Measurements from ENCODE around the gene PCDH12. TPM values are rescaled to one million over a fixed set of nuclear protein-coding genes. Genes with fewer than 3 reads are reported as not detected.

Gene PCDH12
- total and polyA plus RNA-seq, 2 of the 8 experiments (the other 6 are each of a cell fraction or from before 2014, with no cell fraction given): 0.06 to 0.17 TPM

DNA sequence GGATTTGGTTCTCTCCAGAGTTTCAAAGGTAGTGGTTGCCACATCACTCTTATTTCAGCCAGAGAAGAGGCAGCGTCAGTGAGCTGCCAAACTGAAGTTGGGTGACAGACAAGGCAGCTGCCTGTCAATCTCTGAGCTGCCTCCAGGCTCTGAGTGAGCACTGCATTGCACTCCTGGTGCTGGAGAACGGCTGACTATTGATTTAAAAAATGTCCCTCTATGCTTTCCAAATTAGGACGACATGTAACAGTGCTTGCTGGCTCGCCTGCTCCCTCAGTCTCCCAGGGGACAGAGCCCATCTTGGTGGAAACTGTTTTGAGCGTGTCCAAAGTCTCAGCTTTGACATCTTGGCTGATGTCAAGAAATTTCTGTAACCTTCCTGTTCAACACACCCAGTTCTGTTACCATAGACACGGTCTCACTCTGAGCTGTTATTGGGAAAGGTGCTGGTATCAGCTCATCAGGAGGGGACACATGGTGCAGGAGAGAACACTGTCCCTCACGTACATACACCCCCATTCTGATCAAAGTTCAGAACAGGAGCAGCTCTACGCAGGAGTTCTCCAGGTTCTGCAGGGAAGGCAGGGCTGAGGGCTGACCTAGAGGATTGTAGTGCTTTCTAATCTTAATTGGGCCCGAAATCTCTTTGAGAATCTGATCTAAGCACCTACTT, 15.7 kb downstream of the PCDH12 start:
- FAIRE-seq (no peak), DNase-seq (ENCODE audit: low read depth in 1 of 2, low spot score in 2 of 2) (no peak)
- Histone ChIP-seq H3K18ac (ENCODE audit: extremely low read depth, low read length) (no peak overlapping the region), H2BK20ac (ENCODE audit: low read length) (no peak overlapping the region), H4K91ac (replicated peaks; ENCODE audit: insufficient read length, low read length) (no peak overlapping the region), H3K79me2 (ENCODE audit: control insufficient read depth in 1 of 2, insufficient read depth in 2 of 2, low read length in 2 of 2) (no peaks in the 10 kb centered on the region), H3K23ac (ENCODE audit: insufficient read length) (no peak overlapping the region), H3K4me2 (ENCODE audit: insufficient read depth in 1 of 2, low read depth in 2 of 2, low read length in 2 of 2) (no peak overlapping the region), H3K36me3 (ENCODE audit: control insufficient read depth in 2 of 4, insufficient read depth in 4 of 4, low read length in 3 of 4) (peaks cover 5 to 23% (median 16%) of the 10 kb centered on the region in 4 experiments; a peak in 5 of 8 replicates), H3K14ac (ENCODE audit: insufficient read length) (no peak overlapping the region), H3K9ac (replicated peaks in 1 of 4; ENCODE audit: extremely low read depth in 1 of 4, low read depth in 3 of 4, low read length in 3 of 4) (no peak overlapping the region), H2BK12ac (ENCODE audit: low read depth, low read length) (no peak overlapping the region), H2BK5ac (ENCODE audit: low read depth, low read length) (no peak overlapping the region), H3K23me2 (ENCODE audit: low read depth, low read length) (no peaks in the 10 kb centered on the region), H2BK120ac (replicated peaks; ENCODE audit: low read depth, low read length) (no peak overlapping the region), H4K5ac (ENCODE audit: insufficient read length, low read depth, low read length) (no peak overlapping the region), H4K8ac (ENCODE audit: extremely low read depth, insufficient read depth, low read length) (no peak overlapping the region; the same call in 1 of the 2 replicates), H3K79me1 (ENCODE audit: low read depth, low read length) (no peaks in the 10 kb centered on the region), H2AK5ac (ENCODE audit: low read depth, low read length) (no peak overlapping the region), H3K56ac (replicated peaks; ENCODE audit: insufficient read length, low read depth, low read length) (no peak overlapping the region), H3K4me3 (ENCODE audit: extremely low read depth in 1 of 4, insufficient read depth in 2 of 4, low read depth in 3 of 4, low read length in 4 of 4) (no peak overlapping the region), H3K9me3 (ENCODE audit: insufficient read depth in 2 of 2, low read depth in 1 of 2, low read length in 1 of 2) (no peaks in the 10 kb centered on the region), H3K27ac (ENCODE audit: low read depth, low read length) (no peak overlapping the region), H3K4me1 (replicated peaks in 1 of 4; ENCODE audit: control insufficient read depth in 3 of 4, insufficient read depth in 4 of 4, low read length in 3 of 4) (peaks cover 0 to 10% (median 7%) of the 10 kb centered on the region in 4 experiments; a peak in 5 of 7 replicates), H3K27me3 (replicated peaks in 1 of 4; ENCODE audit: control insufficient read depth in 3 of 4, extremely low read depth in 1 of 4, insufficient read depth in 3 of 4, low read length in 3 of 4) (no peaks in the 10 kb centered on the region; a peak in 1 of 7 replicates), H3K4ac (replicated peaks; ENCODE audit: insufficient read length, low read depth, low read length) (no peak overlapping the region), H2BK15ac (ENCODE audit: low read length) (no peak overlapping the region), H4K20me1 (replicated peaks in 1 of 2; ENCODE audit: control insufficient read depth in 1 of 2, insufficient read depth in 2 of 2, low read length in 2 of 2) (peaks cover 0 to 2% of the 10 kb centered on the region in 2 experiments), H2AFZ (ENCODE audit: low read length) (no peak overlapping the region)
- WGBS, 2 experiments (ENCODE audit: extremely low coverage in 1 of 2, insufficient coverage in 1 of 2, insufficient read length in 1 of 2, insufficient replicate concordance in 2 of 2, low coverage in 1 of 2, low lambda C conversion rate in 2 of 2, missing lambda C conversion rate in 1 of 2): 81% methylated on average over 9 of the region's 9 CpGs; no CpG with 5 or more reads in 1 of the 2 experiments
- TF ChIP-seq FOSL1 (IDR thresholded peaks at IDR 0.05; ENCODE audit: insufficient read depth, low read depth, low read length) (no peak), POLR2A (IDR thresholded peaks at IDR 0.05; ENCODE audit: control extremely low read depth in 1 of 2, low read depth in 2 of 2, low read length in 2 of 2) (0 out of 3 replicates have a peak, but pooled peaks of 1 of the 2 experiments have one; percentile 20)
- ChIA-PET POLR2A (ENCODE audit: partially characterized antibody) (interaction anchor here (0.7 to 9.2 kb wide), 9 partner anchors 9 to 70 kb away, joined by 3 to 121 read pairs (median 5); partner anchors contain the start of genes DELE1, GNPDA1, PCDH12 and RNF14), CTCF (ENCODE audit: partially characterized antibody) (interaction anchor here (1.4 to 20.8 kb wide), 8 partner anchors 12 to 279 kb away, joined by 3 to 324 read pairs (median 14); partner anchors contain the start of gene PCDH12)
